GM21737 (cell line): ENCODE measurements around the gene PLCB2.

Experiments
- ATAC-seq: cut with Tn5 transposase; IDR thresholded peaks from one replicate; pipeline ENCODE4 v1.9.1; 2021; ENCODE audit warnings: mild to moderate bottlenecking, moderate library complexity; ENCODE audit not compliant: unreplicated experiment

The PLCB2 gene

DNA sequence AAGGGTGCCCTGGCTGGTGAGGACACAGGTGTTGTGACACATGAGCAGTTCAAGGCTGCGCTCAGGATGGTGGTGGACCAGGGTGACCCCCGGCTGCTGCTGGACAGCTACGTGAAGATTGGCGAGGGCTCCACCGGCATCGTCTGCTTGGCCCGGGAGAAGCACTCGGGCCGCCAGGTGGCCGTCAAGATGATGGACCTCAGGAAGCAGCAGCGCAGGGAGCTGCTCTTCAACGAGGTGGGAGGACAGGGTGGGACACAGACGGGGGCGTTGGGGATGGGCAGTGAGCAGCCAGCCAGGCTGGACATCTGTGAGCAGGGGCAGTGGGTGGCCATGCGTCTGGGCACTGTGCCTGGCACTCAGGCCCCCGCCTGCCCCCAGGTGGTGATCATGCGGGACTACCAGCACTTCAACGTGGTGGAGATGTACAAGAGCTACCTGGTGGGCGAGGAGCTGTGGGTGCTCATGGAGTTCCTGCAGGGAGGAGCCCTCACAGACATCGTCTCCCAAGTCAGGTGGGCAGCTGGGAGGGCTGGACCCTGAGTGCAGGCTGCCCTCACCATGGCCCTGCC is 35.2 kb downstream of the PLCB2 start:
- no peak for ATAC-seq

DNA sequence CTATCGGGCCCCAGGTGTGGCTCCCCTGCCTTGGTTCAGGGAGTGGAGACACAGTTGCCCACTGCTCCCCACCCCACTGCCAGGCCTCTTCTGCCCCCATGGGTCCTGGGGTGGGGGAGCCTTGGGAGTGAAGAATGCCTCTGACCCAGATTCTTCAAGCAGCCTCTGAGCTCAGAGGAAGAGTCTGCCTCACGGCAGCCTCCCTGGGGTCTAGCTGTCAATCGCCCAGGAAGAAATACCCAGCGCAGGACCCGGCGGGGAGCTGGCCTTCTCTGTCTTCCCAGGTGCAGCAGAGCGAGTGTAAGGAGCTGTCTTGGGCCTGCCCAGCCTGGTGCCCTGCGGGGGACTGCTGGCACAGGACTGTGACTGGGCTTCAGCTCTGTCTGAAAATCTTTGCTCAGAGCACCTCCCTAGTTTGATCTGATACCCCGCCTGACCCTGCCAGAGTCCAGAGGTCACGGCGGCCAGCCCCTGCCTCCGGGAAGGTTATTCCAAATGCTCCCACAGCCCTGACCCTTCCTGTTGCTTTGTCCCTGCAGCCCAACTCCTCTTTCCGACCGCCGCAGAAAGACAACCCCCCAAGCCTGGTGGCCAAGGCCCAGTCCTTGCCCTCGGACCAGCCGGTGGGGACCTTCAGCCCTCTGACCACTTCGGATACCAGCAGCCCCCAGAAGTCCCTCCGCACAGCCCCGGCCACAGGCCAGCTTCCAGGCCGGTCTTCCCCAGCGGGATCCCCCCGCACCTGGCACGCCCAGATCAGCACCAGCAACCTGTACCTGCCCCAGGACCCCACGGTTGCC is 35.9 kb downstream of the PLCB2 start:
- ATAC-seq, result no peak

DNA sequence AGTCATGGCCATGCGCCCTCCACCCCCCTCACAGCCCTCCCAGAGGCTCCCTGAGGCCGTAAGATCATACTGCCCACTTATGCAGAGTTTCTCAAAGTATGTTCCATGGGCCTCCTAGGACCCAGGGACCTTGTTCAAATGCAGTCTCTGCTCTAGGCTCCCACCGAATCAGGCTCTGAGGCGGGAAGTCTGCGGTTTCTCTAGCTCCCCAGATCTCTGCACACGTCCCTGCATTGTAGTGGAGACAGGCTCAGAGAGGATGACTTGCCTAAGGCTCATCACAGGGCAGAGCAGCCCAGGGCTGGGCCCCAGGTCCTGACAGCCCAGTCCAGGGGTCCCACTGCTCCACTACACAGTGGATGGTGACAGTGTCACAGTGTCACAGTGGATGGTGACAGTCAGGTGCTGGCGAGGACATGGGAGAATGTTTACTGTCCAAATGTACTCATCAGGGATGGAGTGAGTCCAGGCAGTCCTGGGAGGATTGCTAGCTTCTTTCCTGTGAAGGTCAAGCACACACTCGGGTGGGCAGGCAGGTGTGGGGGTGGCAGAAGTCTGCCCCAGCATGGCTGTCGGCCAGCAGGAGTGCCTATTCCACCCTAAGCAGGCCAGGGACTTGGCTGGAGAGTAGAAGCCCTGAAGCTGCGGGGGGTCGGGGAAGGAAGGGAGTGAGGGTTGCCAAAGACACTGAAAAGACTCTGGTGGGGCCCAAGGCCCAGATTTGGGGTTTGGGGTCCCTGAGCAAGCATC is 37.3 kb downstream of the PLCB2 start:
- ATAC-seq, result no peak

DNA sequence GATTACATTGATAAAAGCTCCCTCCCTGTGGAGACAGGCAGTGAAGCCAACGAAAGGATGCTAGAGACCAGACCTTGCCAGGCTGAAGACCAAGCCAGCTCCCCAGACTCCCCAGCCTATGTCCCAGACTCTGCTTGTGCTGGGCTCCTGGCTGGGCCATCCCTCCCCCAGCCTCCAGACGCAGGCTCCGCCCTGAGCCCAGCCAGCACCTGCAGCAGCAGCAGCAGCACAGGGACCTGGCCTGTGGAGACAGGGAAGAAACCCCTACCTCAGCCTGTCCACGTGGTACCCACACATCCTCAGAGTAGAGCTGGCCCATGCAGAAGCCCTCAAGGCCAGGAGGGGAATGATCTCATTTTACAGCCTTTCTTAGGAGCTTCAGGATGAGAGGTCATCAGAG is 38.1 kb downstream of the PLCB2 start:
- no peak for ATAC-seq

DNA sequence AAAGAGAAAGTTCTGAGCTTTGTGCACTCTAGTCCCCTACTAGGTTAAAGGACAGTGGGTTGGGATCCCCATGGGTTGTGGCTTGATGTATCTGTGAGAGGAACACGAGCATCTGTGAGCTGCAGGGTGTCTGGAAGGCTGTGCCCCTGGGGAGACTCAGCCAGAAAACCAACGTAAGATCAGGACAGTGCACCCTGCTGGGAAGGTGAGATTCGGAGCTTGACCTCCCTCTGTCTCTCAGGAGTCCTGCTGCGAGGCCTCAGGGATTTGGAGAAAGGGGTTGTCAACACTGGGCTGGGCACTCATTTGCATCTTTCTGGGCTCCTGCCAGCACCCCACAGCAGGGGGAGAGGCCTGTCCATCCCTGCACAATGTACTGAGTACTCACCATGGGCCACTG is 40.1 kb downstream of the PLCB2 start:
- no peak for ATAC-seq

DNA sequence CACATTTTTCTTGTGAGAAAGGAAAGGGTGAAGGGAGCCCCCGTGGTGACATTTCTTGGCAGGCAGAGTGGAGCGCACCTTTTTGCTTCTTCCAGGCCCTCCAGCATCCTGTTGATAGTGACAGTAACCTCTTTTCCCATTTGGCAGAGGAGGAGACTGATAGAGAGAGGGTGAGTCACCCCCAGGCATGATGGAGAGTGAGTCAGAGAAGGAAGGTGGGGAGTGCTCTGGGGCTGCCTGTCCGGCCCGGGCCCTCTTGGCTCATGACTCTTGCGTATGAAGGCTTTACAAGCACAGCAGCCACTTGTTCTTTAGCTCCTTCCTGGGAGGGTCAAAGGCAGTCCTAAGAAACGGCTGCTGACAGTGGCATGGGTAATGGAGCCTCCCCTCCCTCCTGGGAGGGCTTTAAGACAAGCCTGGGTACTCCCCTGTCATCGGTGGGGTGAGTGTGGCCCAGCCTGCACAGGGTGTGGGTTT is 40.9 kb downstream of the PLCB2 start:
- ATAC-seq, result no peak

DNA sequence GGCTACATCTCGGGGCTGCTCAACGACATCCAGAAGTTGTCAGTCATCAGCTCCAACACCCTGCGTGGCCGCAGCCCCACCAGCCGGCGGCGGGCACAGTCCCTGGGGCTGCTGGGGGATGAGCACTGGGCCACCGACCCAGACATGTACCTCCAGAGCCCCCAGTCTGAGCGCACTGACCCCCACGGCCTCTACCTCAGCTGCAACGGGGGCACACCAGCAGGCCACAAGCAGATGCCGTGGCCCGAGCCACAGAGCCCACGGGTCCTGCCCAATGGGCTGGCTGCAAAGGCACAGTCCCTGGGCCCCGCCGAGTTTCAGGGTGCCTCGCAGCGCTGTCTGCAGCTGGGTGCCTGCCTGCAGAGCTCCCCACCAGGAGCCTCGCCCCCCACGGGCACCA is 41.9 kb downstream of the PLCB2 start:
- ATAC-seq, result no peak

DNA sequence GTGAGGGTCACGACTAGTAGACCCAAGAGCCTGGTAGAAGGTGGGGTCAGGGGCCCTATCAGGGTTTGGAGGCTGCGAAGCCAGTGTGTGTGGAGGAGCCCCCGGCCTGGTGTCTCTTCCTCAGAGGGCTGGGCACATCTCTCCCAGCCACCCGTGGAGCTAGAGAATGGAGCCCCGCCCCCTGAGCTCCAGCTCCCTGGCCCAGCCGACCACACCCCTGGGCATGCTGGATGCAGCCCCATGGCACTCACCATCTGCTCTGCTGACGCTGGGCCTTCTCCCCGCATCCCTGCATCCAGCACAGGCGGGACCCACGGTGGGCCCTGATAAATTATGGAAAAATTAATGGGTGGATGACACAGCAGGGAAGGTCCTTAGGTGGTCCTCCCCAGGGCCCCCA is 42.4 kb downstream of the PLCB2 start:
- ATAC-seq, result no peak

DNA sequence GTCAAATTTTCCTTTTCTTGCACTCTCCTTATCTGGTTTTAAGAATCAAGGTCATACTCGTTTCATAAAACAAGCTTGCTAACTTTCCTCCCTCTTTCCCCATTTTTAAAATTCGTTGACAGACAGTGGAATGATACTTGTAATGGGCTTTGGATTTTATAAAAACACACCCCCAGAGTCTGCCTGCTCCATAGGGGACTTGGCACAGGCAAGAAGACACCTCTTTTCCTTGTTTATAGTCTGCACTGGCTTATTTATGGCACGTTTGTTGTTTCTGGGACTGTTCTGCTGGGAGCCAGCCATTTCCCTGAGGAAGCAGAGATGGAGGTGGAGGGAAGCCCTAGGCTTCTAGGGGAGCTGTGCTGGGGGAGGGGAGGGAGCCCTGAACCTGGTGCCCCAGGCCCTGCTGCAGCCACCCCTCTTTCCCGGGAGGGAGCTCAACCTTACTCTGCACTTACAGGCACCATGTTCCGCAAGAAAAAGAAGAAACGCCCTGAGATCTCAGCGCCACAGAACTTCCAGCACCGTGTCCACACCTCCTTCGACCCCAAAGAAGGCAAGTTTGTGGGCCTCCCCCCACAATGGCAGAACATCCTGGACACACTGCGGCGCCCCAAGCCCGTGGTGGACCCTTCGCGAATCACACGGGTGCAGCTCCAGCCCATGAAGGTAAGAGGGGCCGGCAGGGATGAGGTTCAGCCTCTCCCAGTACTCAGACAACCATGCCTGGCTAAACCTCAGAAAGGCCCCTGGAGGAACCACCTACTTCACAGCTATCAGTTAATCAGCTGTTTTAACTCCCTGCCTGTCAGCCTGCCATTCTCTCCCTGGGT is 43.2 kb downstream of the PLCB2 start:
- no peak for ATAC-seq

DNA sequence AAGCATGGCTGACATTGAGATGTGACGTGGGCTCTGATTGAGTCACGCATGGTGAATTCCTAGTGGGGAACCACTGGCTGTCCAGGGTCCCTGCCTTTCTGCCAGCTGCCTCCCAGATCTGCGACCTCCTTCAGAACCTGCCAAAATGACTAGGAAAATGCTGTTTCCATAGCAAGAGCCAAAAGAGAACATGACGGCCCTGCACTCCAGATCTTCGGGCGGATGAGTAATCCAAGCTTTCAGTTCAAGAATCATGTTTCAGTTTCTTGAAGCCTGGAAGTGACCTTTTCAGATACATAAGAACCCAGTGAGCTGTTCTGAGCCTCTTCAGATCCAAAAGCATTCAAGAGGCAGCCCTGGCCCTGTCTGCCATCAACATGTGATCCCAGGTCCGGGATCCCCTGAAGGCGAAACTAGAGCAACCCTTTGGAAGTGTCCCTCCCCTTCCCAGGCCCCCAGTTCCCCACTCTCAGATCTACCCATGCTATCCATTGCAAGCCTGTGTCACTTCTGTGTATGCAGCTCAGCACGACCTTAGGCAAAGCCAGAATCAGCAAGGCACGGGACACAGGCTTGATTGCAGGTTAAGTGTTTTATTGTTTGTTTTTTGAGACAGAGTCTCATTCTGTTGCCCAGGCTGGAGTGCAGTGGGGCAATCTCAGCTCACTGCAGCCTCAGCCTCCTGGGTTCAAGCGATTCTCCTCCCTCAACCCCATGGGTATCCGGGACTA is 44.5 kb downstream of the PLCB2 start:
- ATAC-seq, result no peak

DNA sequence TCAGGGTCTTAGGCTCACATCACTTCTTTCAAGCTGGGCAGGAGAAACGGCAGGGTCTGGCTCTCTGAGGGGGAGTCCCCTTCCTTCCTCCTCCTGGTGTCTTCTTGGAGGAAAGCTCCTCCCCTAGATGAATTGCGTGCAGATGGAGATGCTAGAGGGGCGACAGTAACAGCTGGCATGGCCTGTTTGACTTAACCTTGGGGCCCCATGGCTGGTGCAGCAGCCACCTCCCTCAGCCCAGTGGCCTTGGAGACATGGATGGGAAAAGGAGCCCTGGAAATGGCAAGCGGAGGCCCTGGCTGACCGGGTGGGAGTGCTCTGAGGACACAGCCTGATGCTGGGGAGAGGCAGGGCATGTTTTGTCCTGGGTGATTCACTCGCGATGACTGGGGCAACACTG is 48.7 kb downstream of the PLCB2 start:
- ATAC-seq, result no peak

DNA sequence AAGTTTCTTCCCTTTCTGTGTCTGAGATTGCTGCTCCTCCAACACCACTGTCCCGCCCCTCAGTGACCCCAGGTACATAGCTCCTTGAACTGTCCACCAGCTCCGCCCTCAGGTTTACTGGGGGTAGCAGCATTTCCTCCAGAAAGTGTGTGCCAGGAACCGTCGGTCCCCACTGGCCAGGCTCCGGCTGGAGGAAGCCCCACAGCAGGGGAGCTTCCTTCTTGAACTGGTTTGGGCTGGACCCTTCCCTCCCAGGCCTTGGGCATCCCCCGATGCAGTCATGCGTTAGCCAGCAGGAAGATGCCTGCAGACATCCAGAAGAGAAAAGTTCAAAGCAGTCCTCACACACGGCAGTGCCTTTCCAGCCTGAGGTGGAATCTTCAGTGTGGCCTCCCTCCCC is 49.2 kb downstream of the PLCB2 start:
- ATAC-seq, result no peak

DNA sequence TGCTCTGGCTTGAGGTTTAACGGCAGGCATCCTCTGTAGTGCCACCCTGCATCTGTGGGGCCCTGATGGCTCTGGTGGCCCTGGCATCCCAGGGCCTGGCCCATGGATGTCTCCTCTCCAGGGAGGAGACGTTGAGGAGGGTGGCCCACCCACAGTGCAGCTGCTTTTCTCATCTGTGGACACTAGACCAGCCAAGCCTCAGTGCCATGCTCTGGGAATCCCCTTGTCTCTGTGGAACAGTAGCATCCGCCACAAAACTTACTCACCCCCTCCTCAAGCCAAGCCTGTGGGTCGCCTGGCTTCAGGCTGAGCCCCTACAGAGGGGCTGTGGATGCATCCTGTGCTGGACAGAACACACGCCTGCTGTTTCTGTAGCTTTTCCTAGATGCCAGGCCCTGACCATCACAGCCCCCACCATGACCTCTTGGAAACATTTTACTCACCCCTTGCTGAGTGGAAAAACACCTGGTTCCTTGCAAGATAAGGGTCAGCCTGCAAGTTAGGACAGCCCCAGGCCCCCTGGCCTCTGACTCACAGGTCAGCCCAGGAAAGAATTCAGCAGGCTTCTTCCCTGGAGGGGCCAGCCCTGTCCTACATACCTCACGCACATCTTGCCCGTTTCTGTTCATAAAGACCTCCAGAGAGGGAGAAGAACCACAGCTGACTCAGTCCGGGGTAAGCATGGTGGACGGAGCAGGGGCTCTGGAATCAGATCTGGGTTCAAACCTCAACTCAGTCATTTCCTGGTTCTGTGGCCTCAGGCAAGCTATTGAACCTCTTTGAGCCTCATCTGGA is 49.9 kb downstream of the PLCB2 start:
- no peak for ATAC-seq

DNA sequence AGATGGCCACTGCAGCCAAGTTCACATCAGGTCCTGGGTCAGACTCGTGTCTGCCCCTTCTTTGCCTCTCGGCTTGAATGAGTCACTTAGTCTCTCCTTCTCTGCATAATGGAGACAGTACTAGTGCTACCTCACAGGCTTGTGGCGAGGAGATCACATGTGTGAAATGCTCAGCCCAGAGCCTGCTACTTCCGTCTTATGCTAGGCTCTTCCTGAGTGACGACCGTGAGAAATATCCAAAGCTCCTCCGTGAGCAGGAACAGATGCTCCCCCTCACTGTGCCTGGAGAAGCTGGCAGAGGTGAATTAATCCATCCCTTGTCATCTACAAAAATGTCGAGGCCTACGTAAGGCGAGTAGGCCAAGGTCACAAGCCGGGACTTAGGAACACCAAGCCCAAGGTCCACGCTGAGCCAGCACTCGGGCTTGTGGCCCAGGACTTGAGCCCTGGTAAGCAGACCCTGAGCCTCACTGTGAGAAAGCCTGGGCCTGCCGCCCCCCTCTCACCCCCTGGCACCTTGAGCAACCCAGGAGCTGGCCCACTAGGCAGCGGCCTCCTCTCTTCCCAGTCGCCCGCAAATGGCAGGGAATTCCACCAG is 51.0 kb downstream of the PLCB2 start:
- no peak for ATAC-seq

DNA sequence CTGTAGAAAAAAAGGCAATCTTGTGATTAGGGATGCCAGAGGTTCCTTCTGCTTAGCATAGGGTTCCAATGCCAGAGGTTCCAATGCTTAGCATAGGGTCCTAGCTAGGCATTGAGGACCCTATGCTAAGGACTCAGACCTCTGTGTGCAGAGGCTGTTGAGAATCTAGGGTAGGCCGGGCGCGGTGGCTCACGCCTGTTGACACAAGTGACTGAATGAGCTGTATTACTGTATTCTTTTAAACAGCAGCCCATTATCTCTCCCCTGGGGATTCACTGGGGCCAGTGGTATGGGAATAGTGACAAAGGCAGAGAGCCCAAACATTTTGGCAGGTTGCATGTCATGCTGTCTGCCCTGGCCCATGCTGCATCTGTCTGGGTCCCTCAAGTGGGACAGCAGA is 52.7 kb downstream of the PLCB2 start:
- no peak for ATAC-seq

DNA sequence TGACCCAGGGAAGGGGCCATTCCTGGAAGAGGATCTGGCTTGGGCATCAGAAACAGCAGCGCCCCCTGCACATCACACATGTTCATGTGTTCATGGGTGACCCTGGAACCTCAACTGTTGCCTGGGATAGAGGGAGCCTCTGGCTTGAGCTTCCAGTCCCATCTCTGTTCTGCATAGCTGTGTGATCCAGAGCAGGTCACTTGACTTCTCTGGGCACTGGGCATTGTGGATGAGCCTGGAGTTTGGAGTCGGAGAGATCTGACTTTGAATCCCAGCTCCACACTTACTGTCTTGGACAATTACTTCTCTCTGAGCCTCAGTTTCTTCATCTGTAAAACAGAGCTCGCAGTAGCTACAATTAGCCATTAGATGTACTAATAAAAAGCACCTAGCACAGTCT is 53.3 kb downstream of the PLCB2 start:
- no peak for ATAC-seq

DNA sequence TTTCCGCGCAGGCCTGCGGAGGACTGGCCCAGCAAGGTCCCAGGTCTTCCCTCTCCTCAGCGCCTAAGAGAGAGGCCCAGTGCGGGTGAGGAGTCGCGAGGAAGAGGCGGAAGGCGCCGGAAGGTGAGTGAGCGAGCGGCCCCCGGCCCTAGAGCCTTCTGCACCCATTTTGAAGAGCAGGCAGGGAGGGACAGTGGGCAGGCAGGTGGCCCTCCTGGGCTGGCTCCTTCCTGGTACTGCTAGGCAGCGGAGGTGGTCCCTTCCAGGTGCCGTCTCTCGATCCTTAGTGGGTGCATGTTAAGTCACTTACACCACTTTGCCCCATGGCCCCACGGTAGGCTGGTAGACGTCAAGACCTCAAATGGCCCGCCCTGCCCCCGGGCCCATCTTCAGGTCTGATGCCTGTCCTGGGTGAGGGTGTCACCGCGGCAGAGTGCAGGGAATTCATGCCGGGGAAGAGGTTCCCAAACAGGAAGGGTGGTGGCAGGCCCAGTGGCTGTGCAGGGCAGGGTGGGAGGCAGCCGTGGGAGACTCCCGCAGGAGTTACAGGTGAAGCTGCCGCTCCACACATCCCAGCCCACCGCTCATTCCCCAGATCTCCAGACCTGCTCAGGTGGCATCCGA is 54.5 kb downstream of the PLCB2 start:
- no peak for ATAC-seq

DNA sequence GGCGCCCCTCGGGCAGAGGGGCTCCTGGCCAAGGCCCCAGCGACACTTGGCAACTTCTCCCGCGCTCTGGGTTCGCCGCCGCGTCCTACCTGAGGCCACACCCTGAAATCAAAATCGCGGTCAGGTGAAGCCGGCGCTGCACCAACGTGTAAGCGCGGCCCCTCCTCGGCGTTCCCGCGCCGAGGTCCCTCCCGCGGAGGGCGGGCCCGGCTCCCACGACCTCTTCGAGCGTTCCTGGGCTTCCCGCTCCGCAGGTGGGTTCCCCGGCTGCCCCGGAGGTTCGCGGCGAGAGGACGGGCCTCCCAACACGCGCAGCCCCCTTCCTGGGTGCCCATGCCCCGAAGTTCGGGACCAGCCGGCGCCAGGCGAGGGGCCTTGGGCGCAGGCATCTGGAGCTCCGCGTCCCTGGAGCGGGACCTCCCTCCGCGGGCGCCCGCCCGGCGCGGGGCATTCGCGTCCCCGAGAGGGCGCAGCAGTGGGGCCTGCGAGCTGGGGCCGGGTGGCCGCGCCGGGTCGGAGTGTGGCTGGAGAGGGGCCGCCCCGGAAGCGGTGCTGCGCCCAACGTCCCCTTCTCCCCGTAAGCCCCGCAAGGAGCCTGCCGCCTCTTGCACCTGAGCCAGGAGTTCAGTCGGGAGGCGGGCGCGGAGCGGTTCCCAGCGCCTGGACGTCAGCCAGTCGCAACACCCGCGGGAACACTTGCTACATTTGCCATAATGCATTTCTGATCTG is 55.1 kb downstream of the PLCB2 start:
- ATAC-seq, result peak; percentile 48
